Testis (tissue), 2 donors: Measurements from ENCODE around the gene NCAM1.

Experiments used
- POLR2A ChIP-seq: fragments of 450-650 bp; IDR thresholded peaks from one replicate; pipeline ENCODE4 v1.6.1; 2017; ENCODE audit warnings: antibody characterized with exemption, mild to moderate bottlenecking, moderate library complexity
- TF ChIP-seq, protein P1 (sequence below), 3 experiments: fragments of 450-650 bp in 2 of 3; fragments of 200-600 bp in 1 of 3; sonication (generic) in 1 of 3; IDR thresholded peaks; one replicate each; pipeline ENCODE4 v1.5.1; 2016 to 2019; ENCODE audit warnings: antibody characterized with exemption in 3 of 3, mild to moderate bottlenecking in 2 of 3, moderate library complexity in 1 of 3

DNA sequence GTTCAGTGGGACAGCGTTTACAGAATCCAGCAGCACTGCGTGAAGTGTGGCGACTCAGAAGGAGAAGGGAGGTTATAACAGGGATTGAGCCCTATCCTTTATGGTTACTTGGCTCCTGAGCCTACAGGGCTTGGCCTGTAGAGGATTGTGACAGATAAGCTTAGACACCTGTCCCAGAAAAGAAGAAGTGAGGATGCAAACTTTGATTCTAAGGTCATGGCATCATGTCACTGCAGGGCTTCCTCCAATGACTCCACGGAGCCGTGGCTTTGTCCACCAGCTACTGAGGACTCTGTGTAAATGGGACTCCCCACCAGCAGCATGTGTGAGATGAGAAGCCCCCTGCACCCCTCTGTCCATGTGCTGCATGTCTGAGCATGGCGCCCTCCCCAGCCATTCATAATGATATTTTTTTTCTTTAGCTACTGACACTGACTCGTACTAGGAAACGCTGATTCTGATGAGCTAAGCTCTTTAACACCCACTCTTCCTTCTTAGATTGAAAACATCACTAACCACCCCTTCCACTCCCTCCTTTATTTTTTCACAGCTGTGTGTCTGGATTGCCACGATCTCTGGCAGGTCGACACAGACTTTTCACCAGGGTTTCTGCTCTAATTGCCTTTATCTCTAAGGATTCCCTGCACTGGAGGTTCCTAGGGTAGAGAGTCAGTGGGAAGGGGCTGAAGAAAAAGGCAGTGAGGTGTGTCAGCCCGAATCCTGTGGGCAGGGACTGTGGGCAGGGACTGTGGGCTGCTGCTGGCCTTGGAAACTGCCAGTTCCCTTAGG is 287.7 kb downstream of the NCAM1 start:
- TF ChIP-seq, protein P1, sequence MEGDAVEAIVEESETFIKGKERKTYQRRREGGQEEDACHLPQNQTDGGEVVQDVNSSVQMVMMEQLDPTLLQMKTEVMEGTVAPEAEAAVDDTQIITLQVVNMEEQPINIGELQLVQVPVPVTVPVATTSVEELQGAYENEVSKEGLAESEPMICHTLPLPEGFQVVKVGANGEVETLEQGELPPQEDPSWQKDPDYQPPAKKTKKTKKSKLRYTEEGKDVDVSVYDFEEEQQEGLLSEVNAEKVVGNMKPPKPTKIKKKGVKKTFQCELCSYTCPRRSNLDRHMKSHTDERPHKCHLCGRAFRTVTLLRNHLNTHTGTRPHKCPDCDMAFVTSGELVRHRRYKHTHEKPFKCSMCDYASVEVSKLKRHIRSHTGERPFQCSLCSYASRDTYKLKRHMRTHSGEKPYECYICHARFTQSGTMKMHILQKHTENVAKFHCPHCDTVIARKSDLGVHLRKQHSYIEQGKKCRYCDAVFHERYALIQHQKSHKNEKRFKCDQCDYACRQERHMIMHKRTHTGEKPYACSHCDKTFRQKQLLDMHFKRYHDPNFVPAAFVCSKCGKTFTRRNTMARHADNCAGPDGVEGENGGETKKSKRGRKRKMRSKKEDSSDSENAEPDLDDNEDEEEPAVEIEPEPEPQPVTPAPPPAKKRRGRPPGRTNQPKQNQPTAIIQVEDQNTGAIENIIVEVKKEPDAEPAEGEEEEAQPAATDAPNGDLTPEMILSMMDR (IDR thresholded peaks at IDR 0.05): no peak
- TF ChIP-seq POLR2A: no peak
